ENCODE data around the gene PTK7. TPM values are rescaled to one million over a fixed set of nuclear protein-coding genes. Genes with fewer than 3 reads are reported as not detected.

PTK7 gene
- total and polyA plus RNA-seq, 2 donors (not counting 3 experiments of a cell fraction or from before 2014, with no cell fraction given): 41.9 to 65.6 TPM

- Histone ChIP-seq H3K4me3 (replicated peaks in 1 of 3; ENCODE audit: insufficient read depth in 1 of 3, low read depth in 1 of 3, low read length in 3 of 3) (no peak overlapping the region), H3K79me2 (ENCODE audit: control insufficient read depth, insufficient read depth, low read length) (no peaks in the 10 kb centered on the region), H2AFZ (ENCODE audit: low read depth, low read length) (no peak overlapping the region), H3K9me1 (replicated peaks; ENCODE audit: control insufficient read depth, extremely low read depth, insufficient read depth, low read length) (no peaks in the 10 kb centered on the region), H3K4me2 (ENCODE audit: insufficient read depth, low read length) (no peak overlapping the region), H3K36me3 (ENCODE audit: control insufficient read depth in 2 of 2, extremely low read depth in 1 of 2, insufficient read depth in 2 of 2, low read length in 2 of 2) (no peaks in the 10 kb centered on the region), H3K27me3 (ENCODE audit: control insufficient read depth in 2 of 2, insufficient read depth in 2 of 2, low read length in 2 of 2) (no peaks in the 10 kb centered on the region), H4K20me1 (replicated peaks; ENCODE audit: control insufficient read depth, extremely low read depth, insufficient read depth, low read length) (no peaks in the 10 kb centered on the region), H3K4me1 (ENCODE audit: control insufficient read depth, extremely low read depth, insufficient read depth, low read length) (peaks cover 12% of the 10 kb centered on the region), H3K9me3 (replicated peaks; ENCODE audit: control insufficient read depth, insufficient read depth, low read length) (no peaks in the 10 kb centered on the region), H3K27ac (ENCODE audit: insufficient read depth, low read depth, low read length) (no peak overlapping the region), H3K9ac (replicated peaks; ENCODE audit: extremely low read depth, insufficient read depth, low read length) (no peak overlapping the region)
- ChIA-PET POLR2A (no interaction called here), CTCF (interaction anchor here (1.1 to 1.6 kb wide), 3 partner anchors 32 to 47 kb away, joined by 3 to 4 read pairs (median 4); no protein-coding TSS in a partner anchor)
- FAIRE-seq: no peak
- dilution Hi-C loops (cut with MboI; ENCODE audit: extremely low pct_ligation_motif_present, low sequenced_read_pairs): no loop called here
- TF ChIP-seq GATA2 (IDR thresholded peaks at IDR 0.05; ENCODE audit: insufficient read depth, insufficient read length, low read depth, low read length) (no peak), MAX (IDR thresholded peaks at IDR 0.05; ENCODE audit: insufficient read depth, insufficient read length) (no peak), FOS (IDR thresholded peaks at IDR 0.05; ENCODE audit: borderline replicate concordance, insufficient read depth, low read length) (no peak), MYC (IDR thresholded peaks at IDR 0.05; ENCODE audit: low read depth, low read length) (no peak), JUN (IDR thresholded peaks at IDR 0.05; ENCODE audit: borderline replicate concordance, insufficient read depth, insufficient read length, low read depth) (no peak)
- no peak for DNase-seq (ENCODE audit: low read depth, low spot score)
- BruUV-seq (replicated peaks): no TSS peak
- intact Hi-C loops (cut with micrococcal nuclease): no loop called here
Measured at GRCh38 chr6:43097098-43097489, 21.0 kb downstream of the PTK7 start.

DNA sequence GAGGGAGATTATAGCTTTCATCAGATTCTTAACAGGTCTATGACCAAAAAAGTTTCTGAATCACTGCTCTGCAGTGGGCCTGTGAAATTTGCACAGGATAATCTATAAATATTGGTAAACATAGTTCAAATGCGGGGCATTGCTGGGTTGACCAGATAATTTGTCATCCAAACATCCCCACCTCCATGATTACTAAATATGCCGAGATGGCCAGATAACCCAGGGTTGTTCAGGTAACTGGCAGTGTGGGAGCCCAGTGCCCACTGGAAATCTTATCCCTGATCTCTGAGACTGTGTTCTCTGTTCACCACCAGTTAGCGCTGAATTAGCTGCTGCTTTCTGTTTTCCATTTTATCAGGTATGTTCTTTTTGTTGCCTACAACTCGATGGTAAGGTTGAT is 21.4 kb downstream of the PTK7 start:
- no peak for DNase-seq (ENCODE audit: low read depth, low spot score)
- no TSS peak for BruUV-seq (replicated peaks)
- no peaks in the 10 kb centered on the region for H3K79me2 ChIP-seq (ENCODE audit: control insufficient read depth, insufficient read depth, low read length)
- H3K9me3 ChIP-seq (replicated peaks; ENCODE audit: control insufficient read depth, insufficient read depth, low read length): no peaks in the 10 kb centered on the region
- H3K4me1 ChIP-seq (ENCODE audit: control insufficient read depth, extremely low read depth, insufficient read depth, low read length): peaks cover 12% of the 10 kb centered on the region
- ChIA-PET POLR2A (no interaction called here), CTCF (interaction anchor here (1.1 to 1.6 kb wide), 2 partner anchors 31 to 46 kb away, joined by 4 read pairs; no protein-coding TSS in a partner anchor)
- dilution Hi-C loops (cut with MboI; ENCODE audit: extremely low pct_ligation_motif_present, low sequenced_read_pairs): no loop called here
- H3K4me2 ChIP-seq (ENCODE audit: insufficient read depth, low read length): no peak overlapping the region
- H4K20me1 ChIP-seq (replicated peaks; ENCODE audit: control insufficient read depth, extremely low read depth, insufficient read depth, low read length): no peaks in the 10 kb centered on the region
- H3K4me3 ChIP-seq (replicated peaks in 1 of 3; ENCODE audit: insufficient read depth in 1 of 3, low read depth in 1 of 3, low read length in 3 of 3): no peak overlapping the region
- TF ChIP-seq FOS (IDR thresholded peaks at IDR 0.05; ENCODE audit: borderline replicate concordance, insufficient read depth, low read length) (no peak), POLR2A (IDR thresholded peaks at IDR 0.05; ENCODE audit: low read depth, low read length) (no peak), MAX (IDR thresholded peaks at IDR 0.05; ENCODE audit: insufficient read depth, insufficient read length) (no peak), JUN (IDR thresholded peaks at IDR 0.05; ENCODE audit: borderline replicate concordance, insufficient read depth, insufficient read length, low read depth) (no peak), GATA2 (IDR thresholded peaks at IDR 0.05; ENCODE audit: insufficient read depth, insufficient read length, low read depth, low read length) (no peak), EZH2 (IDR thresholded peaks at IDR 0.05; ENCODE audit: borderline replicate concordance, low read depth, low read length, severe bottlenecking) (no peak), MYC (IDR thresholded peaks at IDR 0.05; ENCODE audit: low read depth, low read length) (no peak), POLR2AphosphoS5 (IDR thresholded peaks at IDR 0.05; ENCODE audit: insufficient read depth, low read depth, low read length) (no peak)
- TF ChIP-seq, protein P1, sequence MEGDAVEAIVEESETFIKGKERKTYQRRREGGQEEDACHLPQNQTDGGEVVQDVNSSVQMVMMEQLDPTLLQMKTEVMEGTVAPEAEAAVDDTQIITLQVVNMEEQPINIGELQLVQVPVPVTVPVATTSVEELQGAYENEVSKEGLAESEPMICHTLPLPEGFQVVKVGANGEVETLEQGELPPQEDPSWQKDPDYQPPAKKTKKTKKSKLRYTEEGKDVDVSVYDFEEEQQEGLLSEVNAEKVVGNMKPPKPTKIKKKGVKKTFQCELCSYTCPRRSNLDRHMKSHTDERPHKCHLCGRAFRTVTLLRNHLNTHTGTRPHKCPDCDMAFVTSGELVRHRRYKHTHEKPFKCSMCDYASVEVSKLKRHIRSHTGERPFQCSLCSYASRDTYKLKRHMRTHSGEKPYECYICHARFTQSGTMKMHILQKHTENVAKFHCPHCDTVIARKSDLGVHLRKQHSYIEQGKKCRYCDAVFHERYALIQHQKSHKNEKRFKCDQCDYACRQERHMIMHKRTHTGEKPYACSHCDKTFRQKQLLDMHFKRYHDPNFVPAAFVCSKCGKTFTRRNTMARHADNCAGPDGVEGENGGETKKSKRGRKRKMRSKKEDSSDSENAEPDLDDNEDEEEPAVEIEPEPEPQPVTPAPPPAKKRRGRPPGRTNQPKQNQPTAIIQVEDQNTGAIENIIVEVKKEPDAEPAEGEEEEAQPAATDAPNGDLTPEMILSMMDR (IDR thresholded peaks at IDR 0.05; ENCODE audit: extremely low read depth in 1 of 2, insufficient read depth in 1 of 2, low read depth in 1 of 2, low read length in 2 of 2): no peak
- H2AFZ ChIP-seq (ENCODE audit: low read depth, low read length): no peak overlapping the region
- no peak overlapping the region for H3K9ac ChIP-seq (replicated peaks; ENCODE audit: extremely low read depth, insufficient read depth, low read length)
- FAIRE-seq: no peak
- no peaks in the 10 kb centered on the region for H3K9me1 ChIP-seq (replicated peaks; ENCODE audit: control insufficient read depth, extremely low read depth, insufficient read depth, low read length)
- H3K27me3 ChIP-seq (ENCODE audit: control insufficient read depth in 2 of 2, insufficient read depth in 2 of 2, low read length in 2 of 2): no peaks in the 10 kb centered on the region
- H3K36me3 ChIP-seq (ENCODE audit: control insufficient read depth in 2 of 2, extremely low read depth in 1 of 2, insufficient read depth in 2 of 2, low read length in 2 of 2): no peaks in the 10 kb centered on the region
- no peak overlapping the region for H3K27ac ChIP-seq (ENCODE audit: insufficient read depth, low read depth, low read length)
- intact Hi-C loops (cut with micrococcal nuclease): no loop called here
